IMR-90 (cell line): ENCODE results near the gene NCKAP5. TPM values are rescaled to one million over a fixed set of nuclear protein-coding genes. Genes with fewer than 3 reads are reported as not detected.
A peak's percentile ranks its signal among the peaks of the same experiment; 100 is the strongest.

Experiments used
- ATAC-seq: fragments of 200-7000 bp; cut with Tn5 transposase; 2 replicates; pipeline ENCODE4 v1.9.1; 2020; ENCODE audit warnings: low read depth, mild to moderate bottlenecking, moderate library complexity
- BruUV-seq: library from RNA; stranded (reverse); fragments of 400-500 nt; replicated peaks from 2 replicates; lab custom pipeline; 2021; lab: Mats Ljungman, UMichigan
- CTCF ChIA-PET: fragments of 300-600 bp; formaldehyde crosslinking; extraction: SDS; loops from one replicate; lab custom pipeline; 2021; ENCODE audit warnings: antibody characterized with exemption; lab: Yijun Ruan, JAX
- POLR2A ChIA-PET: fragments of 300-600 bp; sonication (Branson Sonifier 250); formaldehyde crosslinking; loops from one replicate; lab custom pipeline; 2022; ENCODE audit warnings: antibody characterized with exemption; ENCODE audit not compliant: unreplicated experiment; lab: Charles Lee
- DNase-seq: peaks from one replicate; pipeline ENCODE4 v3.0.0; 2013
- H2AFZ ChIP-seq: replicated peaks from 2 replicates; pipeline ENCODE3; 2013; ENCODE audit warnings: low read length, mild to moderate bottlenecking; ENCODE audit not compliant: poor library complexity
- H2AK5ac ChIP-seq: 2 replicates; pipeline ENCODE4 v1.6.1; 2013; ENCODE audit warnings: low read depth, low read length, inconsistent platforms
- H2AK9ac ChIP-seq: replicated peaks from 2 replicates; pipeline ENCODE3; 2013; ENCODE audit warnings: mild to moderate bottlenecking, low read depth, low read length, moderate library complexity; ENCODE audit not compliant: poor library complexity
- H2BK120ac ChIP-seq: 2 replicates; pipeline ENCODE4 v1.6.1; 2013; ENCODE audit warnings: low read depth, low read length, inconsistent platforms
- H2BK15ac ChIP-seq: 3 replicates; pipeline ENCODE4 v1.6.1; 2013; ENCODE audit warnings: low read depth, low read length, inconsistent platforms
- H2BK20ac ChIP-seq: 2 replicates; pipeline ENCODE4 v1.6.1; 2013; ENCODE audit warnings: low read depth, mild to moderate bottlenecking, inconsistent platforms, low read length, moderate library complexity
- H2BK5ac ChIP-seq: 2 replicates; pipeline ENCODE4 v1.6.1; 2013; ENCODE audit warnings: mild to moderate bottlenecking, low read depth, low read length, inconsistent platforms; ENCODE audit not compliant: poor library complexity, severe bottlenecking
- H3K14ac ChIP-seq: replicated peaks from 2 replicates; pipeline ENCODE4 v1.6.1; 2013; ENCODE audit warnings: low read depth, low read length, inconsistent platforms
- H3K18ac ChIP-seq: 2 replicates; pipeline ENCODE4 v1.6.1; 2013; ENCODE audit warnings: low read depth, low read length, control low read depth
- H3K23ac ChIP-seq: 2 replicates; pipeline ENCODE4 v1.6.1; 2013; ENCODE audit warnings: low read depth, low read length, inconsistent platforms
- H3K27ac ChIP-seq: 2 replicates; pipeline ENCODE4 v1.5.1; 2013; ENCODE audit warnings: mild to moderate bottlenecking, control low read depth, low read length; ENCODE audit not compliant: insufficient read depth
- H3K27me3 ChIP-seq: 2 replicates; pipeline ENCODE4 v1.6.1; 2013; ENCODE audit warnings: low read length; ENCODE audit not compliant: control insufficient read depth, insufficient read depth
- H3K36me3 ChIP-seq: 2 replicates; pipeline ENCODE4 v1.6.1; 2013; ENCODE audit warnings: low read length, mixed read lengths; ENCODE audit not compliant: control insufficient read depth, insufficient read depth
- H3K4ac ChIP-seq: 2 replicates; pipeline ENCODE4 v1.6.1; 2013; ENCODE audit warnings: low read depth, low read length, inconsistent platforms
- H3K4me1 ChIP-seq: 2 replicates; pipeline ENCODE4 v1.6.1; 2013; ENCODE audit warnings: low read length, mixed read lengths; ENCODE audit not compliant: control insufficient read depth, insufficient read depth
- H3K4me2 ChIP-seq: 2 replicates; pipeline ENCODE4 v1.6.1; 2013; ENCODE audit warnings: low read depth, mild to moderate bottlenecking, control low read depth, low read length, moderate library complexity
- H3K4me3 ChIP-seq: 2 replicates; pipeline ENCODE4 v1.5.1; 2013; ENCODE audit warnings: low read depth, mild to moderate bottlenecking, control low read depth, low read length, moderate library complexity; ENCODE audit not compliant: insufficient read depth
- H3K56ac ChIP-seq: 2 replicates; pipeline ENCODE4 v1.6.1; 2013; ENCODE audit warnings: low read length, inconsistent platforms; ENCODE audit not compliant: insufficient read depth; ENCODE audit errors: extremely low read depth
- H3K79me1 ChIP-seq, 2 experiments: 2 replicates each; pipeline ENCODE4 v1.6.1; 2013; ENCODE audit warnings: low read length in 2 of 2, inconsistent platforms in 1 of 2, low read depth in 1 of 2
- H3K9ac ChIP-seq: 2 replicates; pipeline ENCODE4 v1.6.1; 2013; ENCODE audit warnings: low read depth, low read length, control low read depth
- H3K9me1 ChIP-seq: 2 replicates; pipeline ENCODE4 v1.6.1; 2013; ENCODE audit warnings: low read length, inconsistent platforms; ENCODE audit not compliant: insufficient read depth
- H3K9me3 ChIP-seq: 2 replicates; pipeline ENCODE4 v1.6.1; 2013; ENCODE audit warnings: low read length; ENCODE audit not compliant: control insufficient read depth, insufficient read depth
- H4K20me1 ChIP-seq: 2 replicates; pipeline ENCODE4 v1.6.1; 2013; ENCODE audit warnings: low read length, inconsistent platforms; ENCODE audit not compliant: insufficient read depth
- H4K5ac ChIP-seq: 2 replicates; pipeline ENCODE4 v1.6.1; 2013; ENCODE audit warnings: mild to moderate bottlenecking, low read depth, low read length, control low read depth
- H4K8ac ChIP-seq, 2 experiments: 2 replicates each; pipeline ENCODE4 v1.6.1; 2013; ENCODE audit warnings: low read depth in 2 of 2, low read length in 2 of 2, control low read depth in 1 of 2, inconsistent platforms in 1 of 2
- H4K91ac ChIP-seq: 2 replicates; pipeline ENCODE4 v1.6.1; 2013; ENCODE audit warnings: low read depth, low read length, inconsistent platforms; ENCODE audit not compliant: insufficient read depth
- BHLHE40 ChIP-seq: fragments of 150-350 bp; IDR thresholded peaks from 2 replicates; pipeline ENCODE4 v1.6.1; 2016; ENCODE audit warnings: mild to moderate bottlenecking, low read depth, low read length
- CEBPB ChIP-seq: IDR thresholded peaks from 2 replicates; pipeline ENCODE4 v1.6.1; 2012; ENCODE audit warnings: low read depth, low read length, improper control_type of control experiment
- CHD1 ChIP-seq: IDR thresholded peaks from 2 replicates; pipeline ENCODE4 v1.6.1; 2012; ENCODE audit warnings: low read depth, low read length, improper control_type of control experiment
- FOS ChIP-seq: fragments of 150-350 bp; IDR thresholded peaks from 2 replicates; pipeline ENCODE4 v1.6.1; 2016; ENCODE audit warnings: low read depth, low read length
- MAFK ChIP-seq: IDR thresholded peaks from 2 replicates; pipeline ENCODE4 v1.6.1; 2012; ENCODE audit warnings: low read depth, low read length, improper control_type of control experiment
- MAZ ChIP-seq: IDR thresholded peaks from 2 replicates; pipeline ENCODE4 v1.6.1; 2012; ENCODE audit warnings: low read depth, mild to moderate bottlenecking, low read length, improper control_type of control experiment, moderate library complexity, borderline replicate concordance
- MXI1 ChIP-seq: IDR thresholded peaks from 2 replicates; pipeline ENCODE4 v1.6.1; 2012; ENCODE audit warnings: low read depth, mild to moderate bottlenecking, low read length, moderate library complexity, borderline replicate concordance
- NFE2L2 ChIP-seq: fragments of 150-350 bp; IDR thresholded peaks from 2 replicates; pipeline ENCODE4 v1.6.1; 2016; ENCODE audit warnings: low read depth, mild to moderate bottlenecking, low read length
- RAD21 ChIP-seq: IDR thresholded peaks from 2 replicates; pipeline ENCODE4 v1.6.1; 2012; ENCODE audit warnings: low read length, improper control_type of control experiment
- RCOR1 ChIP-seq: IDR thresholded peaks from 2 replicates; pipeline ENCODE4 v1.6.1; 2012; ENCODE audit warnings: mild to moderate bottlenecking, low read length, improper control_type of control experiment; ENCODE audit not compliant: insufficient replicate concordance
- RFX5 ChIP-seq: IDR thresholded peaks from 2 replicates; pipeline ENCODE4 v1.8.0; 2012; ENCODE audit warnings: low read depth, mild to moderate bottlenecking, low read length, moderate library complexity
- SMC3 ChIP-seq: fragments of 150-350 bp; IDR thresholded peaks from 2 replicates; pipeline ENCODE4 v1.6.1; 2016; ENCODE audit warnings: low read depth, mild to moderate bottlenecking, antibody characterized with exemption, low read length, moderate library complexity
- dilution Hi-C: fragments of 300-500 bp; cut with HindIII; formaldehyde crosslinking; loops from one replicate; pipeline ENCODE4 v1.14.3; 2018; ENCODE audit warnings: low sequenced_read_pairs; ENCODE audit not compliant: unreplicated experiment
- in situ Hi-C: fragments of 300-500 bp; cut with MboI; formaldehyde crosslinking; loops from 3 replicates; pipeline ENCODE4 v1.14.3; 2019; ENCODE audit warnings: low sequenced_read_pairs, inconsistent platforms, mixed read lengths
- intact Hi-C: fragments of 100-400 bp; cut with micrococcal nuclease; formaldehyde crosslinking; loops from 2 replicates; pipeline ENCODE4 v1.10.0; 2022
- polyA plus RNA-seq, 3 experiments: library from polyadenylated mRNA; depleted of rRNA; stranded (reverse); fragments of >200 nt; gene quantifications; 2 replicates each; pipeline ENCODE4 v1.2.3, GENCODE V29; 2012; ENCODE audit warnings: low replicate concordance in 1 of 3
- total RNA-seq: library from RNA; depleted of rRNA; stranded (reverse); fragments of >200 nt; gene quantifications from 2 replicates; pipeline ENCODE4 v1.2.3, GENCODE V29; 2012
- TF ChIP-seq, protein P1 (sequence below): conservative IDR thresholded peaks from 2 replicates; pipeline ENCODE4 v1.5.1; 2012; ENCODE audit warnings: mild to moderate bottlenecking, low read depth, low read length, improper control_type of control experiment
- TF ChIP-seq, protein P2 (sequence below): fragments of 150-350 bp; IDR thresholded peaks from 2 replicates; pipeline ENCODE4 v1.6.1; 2016; ENCODE audit warnings: low read depth, mild to moderate bottlenecking, low read length, moderate library complexity, borderline replicate concordance

NCKAP5 gene
- total and polyA plus RNA-seq, 2 of the 4 experiments (the other 2 are of a cell fraction) = 2.7 to 3.9 TPM

DNA sequence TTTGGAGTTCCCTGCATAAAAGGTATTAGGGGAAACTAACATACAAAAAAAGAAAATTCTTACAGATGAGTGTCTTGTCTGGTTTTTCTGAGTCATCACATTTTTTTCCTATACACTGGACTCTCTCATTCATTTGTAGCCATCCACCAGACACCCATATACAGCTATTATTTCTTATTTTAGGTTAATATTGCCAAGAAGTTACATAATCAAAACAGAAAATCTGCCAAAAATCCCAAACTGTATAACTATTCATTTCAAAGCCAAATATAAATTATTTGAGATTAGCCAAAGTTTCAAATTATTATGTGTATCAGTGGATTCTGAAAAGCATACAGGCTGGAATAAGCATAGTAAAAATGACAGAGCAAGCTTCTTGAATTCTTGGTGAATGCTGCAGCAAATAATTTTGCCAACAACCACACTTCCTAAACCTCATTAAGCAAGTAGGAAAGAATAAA is 191.2 kb downstream of the NCKAP5 start:
- ChIA-PET CTCF (interaction anchor here (0.6 kb wide), 1 partner anchor 92 kb away, joined by 13 read pairs; no protein-coding TSS in a partner anchor), POLR2A (no interaction called here)
- Histone ChIP-seq H4K20me1 (no peaks in the 10 kb centered on the region), H3K56ac (no peak overlapping the region), H2AK5ac (no peak overlapping the region), H2BK120ac (peak overlapping the region; percentile 80; the same call in 1 of the 2 replicates), H3K4me3 (no peak overlapping the region), H3K4me2 (no peak overlapping the region), H3K4ac (no peak overlapping the region), H4K91ac (no peak overlapping the region), H3K27me3 (no peaks in the 10 kb centered on the region), H3K9me1 (peaks cover 14% of the 10 kb centered on the region), H2AFZ (no peak overlapping the region), H2AK9ac (no peak overlapping the region), H3K79me1 (peaks cover 0 to 11% of the 10 kb centered on the region in 2 experiments; a peak in 1 of 4 replicates), H4K5ac (no peak overlapping the region), H3K23ac (peak overlapping the region; percentile 86; the same call in 1 of the 2 replicates), H2BK20ac (peak overlapping the region; percentile 88; the same call in 1 of the 2 replicates), H3K27ac (no peak overlapping the region), H3K18ac (no peak overlapping the region), H2BK5ac (peak overlapping the region; percentile 58), H3K36me3 (no peaks in the 10 kb centered on the region), H3K9ac (no peak overlapping the region), H2BK15ac (peak overlapping the region; percentile 88; the same call in 1 of the 3 replicates), H3K4me1 (peaks cover 13% of the 10 kb centered on the region), H3K14ac (no peak overlapping the region), H4K8ac (peak overlapping the region; percentile 73; a peak in 2 of 4 replicates), H3K9me3 (no peaks in the 10 kb centered on the region)
- dilution Hi-C loops (no loop called here), intact Hi-C loops (no loop called here), in situ Hi-C loops (no loop called here)
- ATAC-seq = peak; percentile 87
- TF ChIP-seq, protein P1, sequence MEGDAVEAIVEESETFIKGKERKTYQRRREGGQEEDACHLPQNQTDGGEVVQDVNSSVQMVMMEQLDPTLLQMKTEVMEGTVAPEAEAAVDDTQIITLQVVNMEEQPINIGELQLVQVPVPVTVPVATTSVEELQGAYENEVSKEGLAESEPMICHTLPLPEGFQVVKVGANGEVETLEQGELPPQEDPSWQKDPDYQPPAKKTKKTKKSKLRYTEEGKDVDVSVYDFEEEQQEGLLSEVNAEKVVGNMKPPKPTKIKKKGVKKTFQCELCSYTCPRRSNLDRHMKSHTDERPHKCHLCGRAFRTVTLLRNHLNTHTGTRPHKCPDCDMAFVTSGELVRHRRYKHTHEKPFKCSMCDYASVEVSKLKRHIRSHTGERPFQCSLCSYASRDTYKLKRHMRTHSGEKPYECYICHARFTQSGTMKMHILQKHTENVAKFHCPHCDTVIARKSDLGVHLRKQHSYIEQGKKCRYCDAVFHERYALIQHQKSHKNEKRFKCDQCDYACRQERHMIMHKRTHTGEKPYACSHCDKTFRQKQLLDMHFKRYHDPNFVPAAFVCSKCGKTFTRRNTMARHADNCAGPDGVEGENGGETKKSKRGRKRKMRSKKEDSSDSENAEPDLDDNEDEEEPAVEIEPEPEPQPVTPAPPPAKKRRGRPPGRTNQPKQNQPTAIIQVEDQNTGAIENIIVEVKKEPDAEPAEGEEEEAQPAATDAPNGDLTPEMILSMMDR = no peak
- TF ChIP-seq BHLHE40 = no peak
- no peak for TF ChIP-seq CEBPB
- TF ChIP-seq MXI1 = no peak
- peak; percentile 86 for TF ChIP-seq MAFK
- TF ChIP-seq FOS = peak; percentile 50; the same call in 1 of the 2 replicates
- TF ChIP-seq SMC3 = no peak
- TF ChIP-seq RAD21 = no peak
- TF ChIP-seq, protein P2, sequence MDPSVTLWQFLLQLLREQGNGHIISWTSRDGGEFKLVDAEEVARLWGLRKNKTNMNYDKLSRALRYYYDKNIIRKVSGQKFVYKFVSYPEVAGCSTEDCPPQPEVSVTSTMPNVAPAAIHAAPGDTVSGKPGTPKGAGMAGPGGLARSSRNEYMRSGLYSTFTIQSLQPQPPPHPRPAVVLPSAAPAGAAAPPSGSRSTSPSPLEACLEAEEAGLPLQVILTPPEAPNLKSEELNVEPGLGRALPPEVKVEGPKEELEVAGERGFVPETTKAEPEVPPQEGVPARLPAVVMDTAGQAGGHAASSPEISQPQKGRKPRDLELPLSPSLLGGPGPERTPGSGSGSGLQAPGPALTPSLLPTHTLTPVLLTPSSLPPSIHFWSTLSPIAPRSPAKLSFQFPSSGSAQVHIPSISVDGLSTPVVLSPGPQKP = no peak
- TF ChIP-seq CHD1 = no peak
- TF ChIP-seq RFX5 = no peak
- no peak for TF ChIP-seq MAZ
- TF ChIP-seq NFE2L2 = no peak
- no peak for TF ChIP-seq RCOR1
- peak; percentile 78 for DNase-seq
- no TSS peak for BruUV-seq
